OCI-M1 (cell line): ENCODE measurements around the gene KCTD13.
"Not testable (repeated sequence)": the region's sequence is repeated elsewhere in the genome, so short reads cannot be mapped to it uniquely, and the experiment has no call there.

Experiments
- DNase-seq: peaks from one replicate; lab custom pipeline; 2025; lab: John Stamatoyannopoulos, UW

Gene KCTD13

GRCh38 chr16:29877266-29877961 is 48.6 kb downstream of the KCTD13 start:
- DNase-seq = peak; percentile 57

- no peak for DNase-seq
Measured at GRCh38 chr16:29876594-29877249, 49.3 kb downstream of the KCTD13 start.

GRCh38 chr16:29876217-29876593 is 49.8 kb downstream of the KCTD13 start:
- no peak for DNase-seq

- DNase-seq = no peak
Measured at GRCh38 chr16:29875206-29875605, 50.8 kb downstream of the KCTD13 start.

- DNase-seq = no peak
Measured at GRCh38 chr16:29873319-29873718, 52.7 kb downstream of the KCTD13 start.

GRCh38 chr16:29871822-29872546 is 54.0 kb downstream of the KCTD13 start:
- DNase-seq = no peak

GRCh38 chr16:29869067-29869466 is 57.0 kb downstream of the KCTD13 start:
- DNase-seq = not testable (repeated sequence)

GRCh38 chr16:29868396-29869009 is 57.5 kb downstream of the KCTD13 start:
- DNase-seq = no peak

GRCh38 chr16:29864205-29864604 is 61.8 kb downstream of the KCTD13 start:
- DNase-seq = no peak

GRCh38 chr16:29863669-29863984 is 62.4 kb downstream of the KCTD13 start:
- DNase-seq = no peak

- peak; percentile 99 for DNase-seq
Measured at GRCh38 chr16:29862884-29863668, 63.0 kb downstream of the KCTD13 start, which contains the start of gene CDIPT. CDIPT (minus strand) TSS chr16:29863226; CDS start chr16:29862857, 369 bp downstream.

GRCh38 chr16:29862383-29862883 is 63.6 kb downstream of the KCTD13 start:
- peak; percentile 58 for DNase-seq

GRCh38 chr16:29860218-29860617 is 65.8 kb downstream of the KCTD13 start:
- DNase-seq = no peak

GRCh38 chr16:29858974-29859373 is 67.1 kb downstream of the KCTD13 start:
- DNase-seq = no peak

GRCh38 chr16:29858149-29858849 is 67.7 kb downstream of the KCTD13 start:
- no peak for DNase-seq

- no peak for DNase-seq
Measured at GRCh38 chr16:29857133-29857760, 68.8 kb downstream of the KCTD13 start.
